Measurements from ENCODE around the gene NEK7. TPM values are rescaled to one million over a fixed set of nuclear protein-coding genes. Genes with fewer than 3 reads are reported as not detected.

The NEK7 gene
- total RNA-seq, 1 experiment from 2014 or later, result 25.2 TPM

- H3K9me3 ChIP-seq (ENCODE audit: low read length), result no peaks in the 10 kb centered on the region
- BruUV-seq (replicated peaks), result no TSS peak
- no peak for TF ChIP-seq EZH2phosphoT487 (IDR thresholded peaks at IDR 0.05; ENCODE audit: borderline replicate concordance, low read length)
- TF ChIP-seq CTCF (conservative IDR thresholded peaks at IDR 0.05; ENCODE audit: low read depth, low read length), result no peak
- TF ChIP-seq EZH2 (IDR thresholded peaks at IDR 0.05; ENCODE audit: low read length, unreplicated experiment), result no peak
- DNase-seq (no peak), ATAC-seq (no peak)
- 0 out of 2 replicates have a peak, but pooled peaks cover 6% of the 10 kb centered on the region for H4K20me1 ChIP-seq (ENCODE audit: low read length)
- ChIA-PET POLR2A (ENCODE audit: unreplicated experiment) (no interaction called here), CTCF (no interaction called here)
- no peaks in the 10 kb centered on the region; the same call in 1 of the 2 replicates for H3K4me1 ChIP-seq (ENCODE audit: insufficient read depth, low read length)
- intact Hi-C loops (cut with micrococcal nuclease), result no loop called here
- no peak overlapping the region for H3K4me2 ChIP-seq (ENCODE audit: low read length)
- H3K4me3 ChIP-seq (ENCODE audit: low read length), result no peak overlapping the region
- no peak overlapping the region for H3K27ac ChIP-seq (ENCODE audit: low read length)
- no peaks in the 10 kb centered on the region for H3F3A ChIP-seq (ENCODE audit: low read length, unreplicated experiment)
- H3K9me2 ChIP-seq (replicated peaks; ENCODE audit: low read length), result no peaks in the 10 kb centered on the region
- H3K27me3 ChIP-seq (ENCODE audit: low read length), result no peaks in the 10 kb centered on the region
- no peaks in the 10 kb centered on the region for H3K36me3 ChIP-seq (ENCODE audit: low read depth, low read length)
- H2AFZ ChIP-seq (ENCODE audit: low read length), result no peak overlapping the region
- no peak overlapping the region for H3K9ac ChIP-seq (ENCODE audit: low read length)
- H3K79me2 ChIP-seq (ENCODE audit: low read length), result peaks cover 100% of the 10 kb centered on the region
Measured at GRCh38 chr1:198168227-198168626, 11.4 kb downstream of the NEK7 start.

GRCh38 chr1:198169672-198170071, 12.9 kb downstream of the NEK7 start:
- no peaks in the 10 kb centered on the region for H3F3A ChIP-seq (ENCODE audit: low read length, unreplicated experiment)
- no peak overlapping the region for H3K4me3 ChIP-seq (ENCODE audit: low read length)
- ChIA-PET POLR2A (ENCODE audit: unreplicated experiment) (no interaction called here), CTCF (no interaction called here)
- no peaks in the 10 kb centered on the region for H3K27me3 ChIP-seq (ENCODE audit: low read length)
- DNase-seq (no peak), ATAC-seq (no peak)
- no peak overlapping the region for H3K27ac ChIP-seq (ENCODE audit: low read length)
- BruUV-seq (replicated peaks), result no TSS peak
- 0 out of 2 replicates have a peak, but pooled peaks cover 6% of the 10 kb centered on the region for H4K20me1 ChIP-seq (ENCODE audit: low read length)
- no peak overlapping the region for H3K9ac ChIP-seq (ENCODE audit: low read length)
- no peaks in the 10 kb centered on the region; the same call in 1 of the 2 replicates for H3K4me1 ChIP-seq (ENCODE audit: insufficient read depth, low read length)
- intact Hi-C loops (cut with micrococcal nuclease), result no loop called here
- no peaks in the 10 kb centered on the region for H3K9me2 ChIP-seq (replicated peaks; ENCODE audit: low read length)
- no peak overlapping the region for H3K4me2 ChIP-seq (ENCODE audit: low read length)
- H3K36me3 ChIP-seq (ENCODE audit: low read depth, low read length), result no peaks in the 10 kb centered on the region
- no peaks in the 10 kb centered on the region for H3K9me3 ChIP-seq (ENCODE audit: low read length)
- H3K79me2 ChIP-seq (ENCODE audit: low read length), result peaks cover 100% of the 10 kb centered on the region
- H2AFZ ChIP-seq (ENCODE audit: low read length), result no peak overlapping the region
- TF ChIP-seq EZH2phosphoT487 (IDR thresholded peaks at IDR 0.05; ENCODE audit: borderline replicate concordance, low read length), result no peak
- no peak for TF ChIP-seq EZH2 (IDR thresholded peaks at IDR 0.05; ENCODE audit: low read length, unreplicated experiment)
- TF ChIP-seq CTCF (conservative IDR thresholded peaks at IDR 0.05; ENCODE audit: low read depth, low read length), result no peak

- H3K36me3 ChIP-seq (ENCODE audit: low read depth, low read length), result no peaks in the 10 kb centered on the region
- no peak overlapping the region for H3K27ac ChIP-seq (ENCODE audit: low read length)
- no peak for ATAC-seq
- H3K9ac ChIP-seq (ENCODE audit: low read length), result no peak overlapping the region
- ChIA-PET CTCF (no interaction called here), POLR2A (ENCODE audit: unreplicated experiment) (no interaction called here)
- peaks cover 16% of the 10 kb centered on the region for H4K20me1 ChIP-seq (ENCODE audit: low read length)
- no peak for TF ChIP-seq CTCF (conservative IDR thresholded peaks at IDR 0.05; ENCODE audit: low read depth, low read length)
- no peak for TF ChIP-seq EZH2phosphoT487 (IDR thresholded peaks at IDR 0.05; ENCODE audit: borderline replicate concordance, low read length)
- no peak for TF ChIP-seq EZH2 (IDR thresholded peaks at IDR 0.05; ENCODE audit: low read length, unreplicated experiment)
- no peak for DNase-seq
- H3K4me3 ChIP-seq (ENCODE audit: low read length), result no peak overlapping the region
- H3K79me2 ChIP-seq (ENCODE audit: low read length), result peaks cover 100% of the 10 kb centered on the region
- H3K4me2 ChIP-seq (ENCODE audit: low read length), result no peak overlapping the region
- H3K27me3 ChIP-seq (ENCODE audit: low read length), result no peaks in the 10 kb centered on the region
- no TSS peak for BruUV-seq (replicated peaks)
- no peak overlapping the region for H2AFZ ChIP-seq (ENCODE audit: low read length)
- intact Hi-C loops (cut with micrococcal nuclease), result no loop called here
- no peaks in the 10 kb centered on the region for H3F3A ChIP-seq (ENCODE audit: low read length, unreplicated experiment)
- H3K4me1 ChIP-seq (ENCODE audit: insufficient read depth, low read length), result peaks cover 6% of the 10 kb centered on the region
- H3K9me3 ChIP-seq (ENCODE audit: low read length), result no peaks in the 10 kb centered on the region
- no peaks in the 10 kb centered on the region for H3K9me2 ChIP-seq (replicated peaks; ENCODE audit: low read length)
Measured at GRCh38 chr1:198171667-198172540, 15.1 kb downstream of the NEK7 start.

All from PC-3 (cell line).